ENCODE results near the gene SUPT5H.

Gene SUPT5H

GRCh38 chr19:39423258-39424086 lies 21.9 kb upstream of the SUPT5H start:
- Histone ChIP-seq H3K36me3 (ENCODE audit: control insufficient read depth, insufficient read depth, low read length) (peaks cover 20% of the 10 kb centered on the region), H3K4me3 (ENCODE audit: low read length) (no peak overlapping the region), H3K27me3 (ENCODE audit: control insufficient read depth, insufficient read depth, low read length) (no peaks in the 10 kb centered on the region), H3K4me1 (ENCODE audit: control insufficient read depth, insufficient read depth, low read length) (peaks cover 5% of the 10 kb centered on the region), H3K27ac (ENCODE audit: low read depth, low read length) (no peak overlapping the region), H3K9ac (ENCODE audit: low read length) (no peak overlapping the region)

GRCh38 chr19:39424934-39425333 lies 20.4 kb upstream of the SUPT5H start:
- H3K27ac ChIP-seq (ENCODE audit: low read depth, low read length) = no peak overlapping the region
- H3K36me3 ChIP-seq (ENCODE audit: control insufficient read depth, insufficient read depth, low read length) = peaks cover 12% of the 10 kb centered on the region
- no peak overlapping the region for H3K4me3 ChIP-seq (ENCODE audit: low read length)
- no peaks in the 10 kb centered on the region for H3K27me3 ChIP-seq (ENCODE audit: control insufficient read depth, insufficient read depth, low read length)
- peaks cover 12% of the 10 kb centered on the region for H3K4me1 ChIP-seq (ENCODE audit: control insufficient read depth, insufficient read depth, low read length)
- H3K9ac ChIP-seq (ENCODE audit: low read length) = no peak overlapping the region

GRCh38 chr19:39425744-39426143 lies 19.6 kb upstream of the SUPT5H start:
- H3K9ac ChIP-seq (ENCODE audit: low read length) = no peak overlapping the region
- H3K4me3 ChIP-seq (ENCODE audit: low read length) = no peak overlapping the region
- no peaks in the 10 kb centered on the region for H3K27me3 ChIP-seq (ENCODE audit: control insufficient read depth, insufficient read depth, low read length)
- peaks cover 7% of the 10 kb centered on the region for H3K36me3 ChIP-seq (ENCODE audit: control insufficient read depth, insufficient read depth, low read length)
- no peak overlapping the region for H3K27ac ChIP-seq (ENCODE audit: low read depth, low read length)
- H3K4me1 ChIP-seq (ENCODE audit: control insufficient read depth, insufficient read depth, low read length) = peaks cover 12% of the 10 kb centered on the region

- Histone ChIP-seq H3K36me3 (ENCODE audit: control insufficient read depth, insufficient read depth, low read length) (peaks cover 7% of the 10 kb centered on the region), H3K9ac (ENCODE audit: low read length) (no peak overlapping the region), H3K27ac (ENCODE audit: low read depth, low read length) (no peak overlapping the region), H3K4me1 (ENCODE audit: control insufficient read depth, insufficient read depth, low read length) (peaks cover 12% of the 10 kb centered on the region), H3K27me3 (ENCODE audit: control insufficient read depth, insufficient read depth, low read length) (no peaks in the 10 kb centered on the region), H3K4me3 (ENCODE audit: low read length) (no peak overlapping the region)
These were observed 19.2 kb upstream of the SUPT5H start for GRCh38 chr19:39426170-39426569.

GRCh38 chr19:39427707-39428106 lies 17.7 kb upstream of the SUPT5H start:
- H3K9ac ChIP-seq (ENCODE audit: low read length) = no peak overlapping the region
- peak overlapping the region; percentile 80 for H3K27ac ChIP-seq (ENCODE audit: low read depth, low read length)
- H3K4me1 ChIP-seq (ENCODE audit: control insufficient read depth, insufficient read depth, low read length) = peaks cover 12% of the 10 kb centered on the region
- no peaks in the 10 kb centered on the region for H3K27me3 ChIP-seq (ENCODE audit: control insufficient read depth, insufficient read depth, low read length)
- H3K4me3 ChIP-seq (ENCODE audit: low read length) = no peak overlapping the region
- peaks cover 7% of the 10 kb centered on the region for H3K36me3 ChIP-seq (ENCODE audit: control insufficient read depth, insufficient read depth, low read length)

GRCh38 chr19:39428283-39429112 lies 16.9 kb upstream of the SUPT5H start:
- H3K9ac ChIP-seq (ENCODE audit: low read length) = no peak overlapping the region

GRCh38 chr19:39430675-39431593 lies 14.4 kb upstream of the SUPT5H start:
- H3K4me3 ChIP-seq (ENCODE audit: low read length) = no peak overlapping the region
- H3K27me3 ChIP-seq (ENCODE audit: control insufficient read depth, insufficient read depth, low read length) = no peaks in the 10 kb centered on the region
- peaks cover 23% of the 10 kb centered on the region for H3K4me1 ChIP-seq (ENCODE audit: control insufficient read depth, insufficient read depth, low read length)
- no peak overlapping the region for H3K9ac ChIP-seq (ENCODE audit: low read length)
- peaks cover 16% of the 10 kb centered on the region for H3K36me3 ChIP-seq (ENCODE audit: control insufficient read depth, insufficient read depth, low read length)
- peak overlapping the region; percentile 38 for H3K27ac ChIP-seq (ENCODE audit: low read depth, low read length)

More at GRCh38 chr19:39428283-39429112, 16.9 kb upstream of the SUPT5H start:
- H3K36me3 ChIP-seq (ENCODE audit: control insufficient read depth, insufficient read depth, low read length) = peaks cover 15% of the 10 kb centered on the region
- no peaks in the 10 kb centered on the region for H3K27me3 ChIP-seq (ENCODE audit: control insufficient read depth, insufficient read depth, low read length)
- no peak overlapping the region for H3K4me3 ChIP-seq (ENCODE audit: low read length)
- H3K27ac ChIP-seq (ENCODE audit: low read depth, low read length) = peak overlapping the region; percentile 80
- H3K4me1 ChIP-seq (ENCODE audit: control insufficient read depth, insufficient read depth, low read length) = peaks cover 12% of the 10 kb centered on the region

- Histone ChIP-seq H3K4me1 (ENCODE audit: control insufficient read depth, insufficient read depth, low read length) (peaks cover 27% of the 10 kb centered on the region), H3K27ac (ENCODE audit: low read depth, low read length) (no peak overlapping the region), H3K36me3 (ENCODE audit: control insufficient read depth, insufficient read depth, low read length) (peaks cover 16% of the 10 kb centered on the region), H3K9ac (ENCODE audit: low read length) (no peak overlapping the region), H3K4me3 (ENCODE audit: low read length) (no peak overlapping the region), H3K27me3 (ENCODE audit: control insufficient read depth, insufficient read depth, low read length) (no peaks in the 10 kb centered on the region)
These were observed 12.7 kb upstream of the SUPT5H start for GRCh38 chr19:39432677-39433025.

- H3K27ac ChIP-seq (ENCODE audit: low read depth, low read length) = no peak overlapping the region
- H3K36me3 ChIP-seq (ENCODE audit: control insufficient read depth, insufficient read depth, low read length) = peaks cover 16% of the 10 kb centered on the region
- H3K4me1 ChIP-seq (ENCODE audit: control insufficient read depth, insufficient read depth, low read length) = peaks cover 22% of the 10 kb centered on the region
- H3K4me3 ChIP-seq (ENCODE audit: low read length) = no peak overlapping the region
- H3K9ac ChIP-seq (ENCODE audit: low read length) = no peak overlapping the region
- H3K27me3 ChIP-seq (ENCODE audit: control insufficient read depth, insufficient read depth, low read length) = no peaks in the 10 kb centered on the region
These were observed 11.8 kb upstream of the SUPT5H start for GRCh38 chr19:39433480-39434079.

GRCh38 chr19:39434123-39435076 lies 11.0 kb upstream of the SUPT5H start:
- Histone ChIP-seq H3K4me1 (ENCODE audit: control insufficient read depth, insufficient read depth, low read length) (peaks cover 15% of the 10 kb centered on the region), H3K27ac (ENCODE audit: low read depth, low read length) (no peak overlapping the region), H3K9ac (ENCODE audit: low read length) (no peak overlapping the region), H3K4me3 (ENCODE audit: low read length) (peak overlapping the region; percentile 95), H3K27me3 (ENCODE audit: control insufficient read depth, insufficient read depth, low read length) (no peaks in the 10 kb centered on the region), H3K36me3 (ENCODE audit: control insufficient read depth, insufficient read depth, low read length) (peaks cover 16% of the 10 kb centered on the region)

All from rectal smooth muscle tissue (tissue), 1 donor.